ENCODE measurements around the gene PTGES. TPM values are rescaled to one million over a fixed set of nuclear protein-coding genes. Genes with fewer than 3 reads are reported as not detected.

PTGES gene
- total and polyA plus RNA-seq, 7 donors = 0.32 to 0.68 (median 0.40) TPM

DNA sequence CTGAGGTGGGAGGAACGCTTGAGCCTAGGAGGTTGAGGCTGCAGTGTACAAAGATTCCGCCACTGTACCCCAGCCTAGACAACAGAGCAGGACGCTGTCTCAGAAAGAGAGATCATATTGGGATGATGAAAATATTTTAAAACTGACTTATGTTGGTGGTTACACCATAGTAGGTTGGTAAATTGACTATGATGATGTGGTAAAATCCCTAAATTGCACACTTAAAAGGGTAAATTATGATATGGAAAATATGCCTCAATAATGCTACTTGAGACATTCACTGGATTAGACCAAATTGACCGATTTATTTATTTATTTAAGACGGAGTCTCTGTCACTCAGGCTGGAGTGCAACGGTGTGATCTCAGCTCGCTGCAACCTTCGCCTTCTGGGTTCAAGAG is 28.3 kb upstream of the PTGES start:
- 75 to 80% (median 76%) methylated on average over 8 of the region's 8 CpGs for WGBS, 3 donors
- TF ChIP-seq, protein P1, sequence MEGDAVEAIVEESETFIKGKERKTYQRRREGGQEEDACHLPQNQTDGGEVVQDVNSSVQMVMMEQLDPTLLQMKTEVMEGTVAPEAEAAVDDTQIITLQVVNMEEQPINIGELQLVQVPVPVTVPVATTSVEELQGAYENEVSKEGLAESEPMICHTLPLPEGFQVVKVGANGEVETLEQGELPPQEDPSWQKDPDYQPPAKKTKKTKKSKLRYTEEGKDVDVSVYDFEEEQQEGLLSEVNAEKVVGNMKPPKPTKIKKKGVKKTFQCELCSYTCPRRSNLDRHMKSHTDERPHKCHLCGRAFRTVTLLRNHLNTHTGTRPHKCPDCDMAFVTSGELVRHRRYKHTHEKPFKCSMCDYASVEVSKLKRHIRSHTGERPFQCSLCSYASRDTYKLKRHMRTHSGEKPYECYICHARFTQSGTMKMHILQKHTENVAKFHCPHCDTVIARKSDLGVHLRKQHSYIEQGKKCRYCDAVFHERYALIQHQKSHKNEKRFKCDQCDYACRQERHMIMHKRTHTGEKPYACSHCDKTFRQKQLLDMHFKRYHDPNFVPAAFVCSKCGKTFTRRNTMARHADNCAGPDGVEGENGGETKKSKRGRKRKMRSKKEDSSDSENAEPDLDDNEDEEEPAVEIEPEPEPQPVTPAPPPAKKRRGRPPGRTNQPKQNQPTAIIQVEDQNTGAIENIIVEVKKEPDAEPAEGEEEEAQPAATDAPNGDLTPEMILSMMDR (IDR thresholded peaks at IDR 0.05) = no peak

DNA sequence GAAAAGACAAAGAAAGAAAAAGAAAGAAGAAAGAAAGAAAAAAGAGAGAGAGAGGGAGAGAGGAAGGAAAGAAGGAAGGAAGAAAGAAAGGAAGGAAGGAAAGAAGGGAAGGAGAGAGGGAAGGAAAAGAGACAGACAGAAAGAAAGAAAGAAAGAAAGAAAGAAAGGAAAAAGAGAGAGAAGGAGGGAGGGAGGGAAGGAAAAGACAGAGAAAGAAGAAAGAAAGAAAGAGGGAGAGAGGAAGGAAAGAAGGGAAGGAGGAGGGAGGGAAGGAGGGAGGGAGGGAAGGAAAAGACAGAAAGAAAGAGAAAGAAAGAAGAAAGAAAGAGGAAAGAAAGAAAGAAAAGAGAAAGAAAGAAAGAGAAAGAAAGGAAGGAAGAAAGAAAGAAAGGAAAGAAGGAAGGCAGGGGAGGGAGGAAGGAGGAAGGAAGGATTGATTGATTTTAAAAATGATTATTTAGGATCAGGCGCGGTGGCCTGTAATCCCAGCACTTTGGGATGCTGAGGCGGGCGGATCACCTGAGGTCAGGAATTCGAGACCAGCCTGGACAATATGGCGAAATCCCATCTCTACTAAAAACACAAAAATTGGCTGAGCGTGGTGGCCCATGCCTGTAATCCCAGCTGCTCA is 26.8 kb upstream of the PTGES start:
- no peaks in the 10 kb centered on the region for H3K9me3 ChIP-seq
- no peaks in the 10 kb centered on the region for H3K4me1 ChIP-seq
- H3K36me3 ChIP-seq (ENCODE audit: insufficient read depth in 1 of 2, low read depth in 1 of 2) = no peaks in the 10 kb centered on the region
- H3K27me3 ChIP-seq (ENCODE audit: insufficient read depth in 3 of 3, low read length in 2 of 3) = peaks cover 0 to 17% (median 0%) of the 10 kb centered on the region in 3 donors
- WGBS, 3 donors = 84 to 92% (median 91%) methylated on average over 7 of the region's 7 CpGs
- TF ChIP-seq, protein P1 (IDR thresholded peaks at IDR 0.05) = no peak
- ATAC-seq (no peak), DNase-seq (no peak)
- no peak overlapping the region for H3K4me3 ChIP-seq
- H3K27ac ChIP-seq = no peak overlapping the region
- intact Hi-C loops (cut with DNase I) = loop anchor here in 1 of 2 donors (5.0 to 10.0 kb wide), 2 partner anchors 137 to 635 kb away; partner anchors contain the start of gene ASB6

More for the DNA sequence above, 28.3 kb upstream of the PTGES start:
- peaks cover 0 to 8% (median 0%) of the 10 kb centered on the region in 3 donors for H3K27me3 ChIP-seq (ENCODE audit: insufficient read depth in 3 of 3, low read length in 2 of 3)
- no peaks in the 10 kb centered on the region for H3K4me1 ChIP-seq
- no peaks in the 10 kb centered on the region for H3K9me3 ChIP-seq
- H3K36me3 ChIP-seq (ENCODE audit: insufficient read depth in 1 of 2, low read depth in 1 of 2) = no peaks in the 10 kb centered on the region
- H3K4me3 ChIP-seq = no peak overlapping the region
- H3K27ac ChIP-seq = no peak overlapping the region
- intact Hi-C loops (cut with DNase I) = loop anchor here in 1 of 2 donors (5.0 to 10.0 kb wide), 2 partner anchors 139 to 636 kb away; partner anchors contain the start of gene ASB6
- ATAC-seq = no peak
- DNase-seq = no peak

- no peak overlapping the region for H3K27ac ChIP-seq
- WGBS, 3 donors = 88 to 91% (median 88%) methylated on average over 2 to 3 of the region's 3 CpGs
- peaks cover 0 to 19% (median 0%) of the 10 kb centered on the region in 3 donors for H3K27me3 ChIP-seq (ENCODE audit: insufficient read depth in 3 of 3, low read length in 2 of 3)
- intact Hi-C loops (cut with DNase I) = no loop called here
- H3K4me1 ChIP-seq = no peaks in the 10 kb centered on the region
- DNase-seq (no peak), ATAC-seq (no peak)
- H3K9me3 ChIP-seq = no peaks in the 10 kb centered on the region
- no peaks in the 10 kb centered on the region for H3K36me3 ChIP-seq (ENCODE audit: insufficient read depth in 1 of 2, low read depth in 1 of 2)
- TF ChIP-seq, protein P1 (IDR thresholded peaks at IDR 0.05) = no peak
- no peak overlapping the region for H3K4me3 ChIP-seq
Measured at GRCh38 chr9:129778469-129778868, 25.6 kb upstream of the PTGES start.

- intact Hi-C loops (cut with DNase I) = no loop called here
- Histone ChIP-seq H3K4me1 (no peaks in the 10 kb centered on the region), H3K27me3 (ENCODE audit: insufficient read depth in 3 of 3, low read length in 2 of 3) (peaks cover 0 to 19% (median 0%) of the 10 kb centered on the region in 3 donors), H3K9me3 (no peaks in the 10 kb centered on the region), H3K27ac (peak overlapping the region; percentile 18), H3K36me3 (ENCODE audit: insufficient read depth in 1 of 2, low read depth in 1 of 2) (no peaks in the 10 kb centered on the region), H3K4me3 (no peak overlapping the region)
- ATAC-seq (no peak), DNase-seq (no peak)
- 63 to 69% (median 68%) methylated on average over 11 of the region's 11 CpGs for WGBS, 3 donors
- TF ChIP-seq, protein P1 (IDR thresholded peaks at IDR 0.05) = no peak
Measured at GRCh38 chr9:129777769-129778130, 24.9 kb upstream of the PTGES start.

Measured in psoas muscle (tissue), 8 donors.